Esophagus muscularis mucosa (tissue), 3 donors: Measurements from ENCODE around the gene LYVE1.

ENCODE experiments used
- POLR2A ChIP-seq: fragments of 450-650 bp; IDR thresholded peaks from one replicate; pipeline ENCODE4 v1.6.1; 2017; ENCODE audit warnings: antibody characterized with exemption, moderate library complexity, mild to moderate bottlenecking, low read depth
- TF ChIP-seq, protein P1 (sequence below), 3 experiments: fragments of 200-600 bp in 2 of 3; fragments of 450-650 bp in 1 of 3; sonication (generic) in 2 of 3; IDR thresholded peaks; one replicate each; pipeline ENCODE4 v1.5.1; 2017 to 2019; ENCODE audit warnings: antibody characterized with exemption in 3 of 3, mild to moderate bottlenecking in 2 of 3, moderate library complexity in 1 of 3

DNA sequence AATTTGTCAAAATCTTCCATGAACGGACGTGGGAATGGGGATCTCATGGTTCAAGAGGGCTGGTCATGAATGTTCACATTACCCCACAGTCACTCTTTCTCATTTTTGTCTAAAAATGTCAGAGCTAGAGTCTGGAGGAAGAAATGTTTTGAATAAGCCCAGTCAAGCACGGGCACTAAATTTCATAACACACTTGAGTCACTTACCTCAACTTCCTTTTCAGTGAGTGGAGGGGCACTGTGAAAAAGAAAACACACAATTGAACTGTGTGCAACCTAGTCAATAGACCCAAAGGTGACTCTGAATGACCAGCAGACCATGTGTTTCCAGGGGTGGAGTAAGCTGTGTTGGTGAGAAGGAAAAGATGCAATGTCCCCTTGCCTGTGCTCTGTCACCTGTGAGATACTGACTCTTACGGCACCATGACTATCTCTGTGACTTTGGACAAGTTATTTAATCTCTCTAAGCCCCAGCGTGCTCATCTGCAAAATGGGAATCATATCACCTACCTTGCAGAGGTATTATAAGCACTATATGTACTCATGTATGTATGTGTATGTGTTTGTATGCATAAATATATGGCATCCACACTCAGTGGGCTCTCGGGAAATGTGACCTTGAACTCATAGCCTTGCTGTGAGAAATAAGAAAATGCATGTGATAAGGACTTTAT is 38.2 kb upstream of the LYVE1 start:
- TF ChIP-seq, protein P1, sequence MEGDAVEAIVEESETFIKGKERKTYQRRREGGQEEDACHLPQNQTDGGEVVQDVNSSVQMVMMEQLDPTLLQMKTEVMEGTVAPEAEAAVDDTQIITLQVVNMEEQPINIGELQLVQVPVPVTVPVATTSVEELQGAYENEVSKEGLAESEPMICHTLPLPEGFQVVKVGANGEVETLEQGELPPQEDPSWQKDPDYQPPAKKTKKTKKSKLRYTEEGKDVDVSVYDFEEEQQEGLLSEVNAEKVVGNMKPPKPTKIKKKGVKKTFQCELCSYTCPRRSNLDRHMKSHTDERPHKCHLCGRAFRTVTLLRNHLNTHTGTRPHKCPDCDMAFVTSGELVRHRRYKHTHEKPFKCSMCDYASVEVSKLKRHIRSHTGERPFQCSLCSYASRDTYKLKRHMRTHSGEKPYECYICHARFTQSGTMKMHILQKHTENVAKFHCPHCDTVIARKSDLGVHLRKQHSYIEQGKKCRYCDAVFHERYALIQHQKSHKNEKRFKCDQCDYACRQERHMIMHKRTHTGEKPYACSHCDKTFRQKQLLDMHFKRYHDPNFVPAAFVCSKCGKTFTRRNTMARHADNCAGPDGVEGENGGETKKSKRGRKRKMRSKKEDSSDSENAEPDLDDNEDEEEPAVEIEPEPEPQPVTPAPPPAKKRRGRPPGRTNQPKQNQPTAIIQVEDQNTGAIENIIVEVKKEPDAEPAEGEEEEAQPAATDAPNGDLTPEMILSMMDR (IDR thresholded peaks at IDR 0.05), result no peak
- no peak for TF ChIP-seq POLR2A
